Epithelial cell of proximal tubule (primary cell): ENCODE measurements around the gene UBTF. TPM values are rescaled to one million over a fixed set of nuclear protein-coding genes. Genes with fewer than 3 reads are reported as not detected.

ENCODE experiments used
- DNase-seq: peaks from one replicate; pipeline ENCODE4 v3.0.0-alpha.2; 2011; ENCODE audit warnings: low read depth
- H3K4me3 ChIP-seq: 2 replicates; pipeline ENCODE4 v1.5.1; 2011; ENCODE audit warnings: low read depth, mild to moderate bottlenecking, low read length
- total RNA-seq: library from RNA; depleted of rRNA; stranded (reverse); fragments of >200 nt; gene quantifications from 2 replicates; pipeline ENCODE4 v1.2.3, GENCODE V29; 2015
- TF ChIP-seq, protein P1 (sequence below): conservative IDR thresholded peaks from 2 replicates; pipeline ENCODE4 v1.5.1; 2012; ENCODE audit warnings: low read depth, mild to moderate bottlenecking, low read length

UBTF gene
- total RNA-seq, 1 donor from 2014 or later = 37.5 TPM

DNA sequence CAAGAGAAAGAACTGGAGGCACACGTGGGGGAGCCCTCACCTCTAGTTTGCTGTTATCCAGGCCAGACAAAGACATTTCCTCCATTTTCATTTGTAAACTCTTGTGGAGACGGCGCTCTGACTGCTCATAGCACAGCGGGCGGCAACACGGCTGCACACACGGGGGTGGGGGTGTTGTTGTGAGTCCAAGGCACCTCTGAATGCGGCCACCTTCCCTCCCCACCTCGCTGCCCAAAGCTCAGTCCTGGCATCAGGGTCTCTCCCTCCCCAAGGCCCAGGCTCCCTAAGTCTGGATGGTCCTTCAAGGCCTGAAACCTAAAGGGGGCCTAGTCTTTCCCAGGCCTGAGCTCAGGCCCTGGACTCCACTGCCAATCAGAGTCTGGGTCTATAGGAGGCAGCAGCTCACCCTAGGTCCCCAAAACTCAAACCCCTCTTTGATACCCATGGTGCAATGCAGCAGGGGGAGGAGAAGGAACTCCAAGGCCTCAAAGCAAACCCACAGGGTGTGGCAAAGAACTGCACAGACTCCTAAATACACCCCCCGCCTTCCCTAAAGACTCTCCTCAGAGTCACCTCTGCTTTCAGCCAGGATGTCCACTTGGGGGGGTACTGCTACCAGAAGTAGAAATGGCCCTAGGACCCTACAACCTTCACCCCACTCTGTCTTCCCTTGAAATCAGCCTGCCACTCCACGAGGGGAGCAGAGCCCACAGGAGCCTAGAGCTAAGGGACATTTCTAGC is 21.3 kb downstream of the UBTF start:
- TF ChIP-seq, protein P1, sequence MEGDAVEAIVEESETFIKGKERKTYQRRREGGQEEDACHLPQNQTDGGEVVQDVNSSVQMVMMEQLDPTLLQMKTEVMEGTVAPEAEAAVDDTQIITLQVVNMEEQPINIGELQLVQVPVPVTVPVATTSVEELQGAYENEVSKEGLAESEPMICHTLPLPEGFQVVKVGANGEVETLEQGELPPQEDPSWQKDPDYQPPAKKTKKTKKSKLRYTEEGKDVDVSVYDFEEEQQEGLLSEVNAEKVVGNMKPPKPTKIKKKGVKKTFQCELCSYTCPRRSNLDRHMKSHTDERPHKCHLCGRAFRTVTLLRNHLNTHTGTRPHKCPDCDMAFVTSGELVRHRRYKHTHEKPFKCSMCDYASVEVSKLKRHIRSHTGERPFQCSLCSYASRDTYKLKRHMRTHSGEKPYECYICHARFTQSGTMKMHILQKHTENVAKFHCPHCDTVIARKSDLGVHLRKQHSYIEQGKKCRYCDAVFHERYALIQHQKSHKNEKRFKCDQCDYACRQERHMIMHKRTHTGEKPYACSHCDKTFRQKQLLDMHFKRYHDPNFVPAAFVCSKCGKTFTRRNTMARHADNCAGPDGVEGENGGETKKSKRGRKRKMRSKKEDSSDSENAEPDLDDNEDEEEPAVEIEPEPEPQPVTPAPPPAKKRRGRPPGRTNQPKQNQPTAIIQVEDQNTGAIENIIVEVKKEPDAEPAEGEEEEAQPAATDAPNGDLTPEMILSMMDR = peak; percentile 21
- no peak for DNase-seq
- peak overlapping the region; percentile 66 for H3K4me3 ChIP-seq

DNA sequence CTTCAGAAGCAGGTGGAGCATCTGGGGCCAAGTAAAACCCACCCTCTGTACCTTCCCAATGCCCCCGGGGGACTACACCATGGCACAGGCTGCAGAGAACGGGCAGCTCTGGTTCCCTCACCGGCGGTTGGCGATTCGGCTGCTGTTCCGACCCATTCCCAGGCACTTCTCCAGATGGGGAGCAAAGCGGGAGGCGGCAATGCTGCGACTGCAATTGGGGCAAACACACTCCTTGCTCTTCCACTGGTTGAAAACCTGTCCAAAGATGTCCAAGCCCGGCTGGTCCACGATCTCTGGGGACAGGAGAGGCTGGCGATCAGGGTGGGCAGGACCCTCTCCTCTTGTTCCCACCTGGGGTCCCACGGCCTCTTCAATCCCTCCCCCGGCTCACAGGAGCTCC is 22.4 kb downstream of the UBTF start:
- DNase-seq = no peak
- H3K4me3 ChIP-seq = no peak overlapping the region
- TF ChIP-seq, protein P1 = no peak

DNA sequence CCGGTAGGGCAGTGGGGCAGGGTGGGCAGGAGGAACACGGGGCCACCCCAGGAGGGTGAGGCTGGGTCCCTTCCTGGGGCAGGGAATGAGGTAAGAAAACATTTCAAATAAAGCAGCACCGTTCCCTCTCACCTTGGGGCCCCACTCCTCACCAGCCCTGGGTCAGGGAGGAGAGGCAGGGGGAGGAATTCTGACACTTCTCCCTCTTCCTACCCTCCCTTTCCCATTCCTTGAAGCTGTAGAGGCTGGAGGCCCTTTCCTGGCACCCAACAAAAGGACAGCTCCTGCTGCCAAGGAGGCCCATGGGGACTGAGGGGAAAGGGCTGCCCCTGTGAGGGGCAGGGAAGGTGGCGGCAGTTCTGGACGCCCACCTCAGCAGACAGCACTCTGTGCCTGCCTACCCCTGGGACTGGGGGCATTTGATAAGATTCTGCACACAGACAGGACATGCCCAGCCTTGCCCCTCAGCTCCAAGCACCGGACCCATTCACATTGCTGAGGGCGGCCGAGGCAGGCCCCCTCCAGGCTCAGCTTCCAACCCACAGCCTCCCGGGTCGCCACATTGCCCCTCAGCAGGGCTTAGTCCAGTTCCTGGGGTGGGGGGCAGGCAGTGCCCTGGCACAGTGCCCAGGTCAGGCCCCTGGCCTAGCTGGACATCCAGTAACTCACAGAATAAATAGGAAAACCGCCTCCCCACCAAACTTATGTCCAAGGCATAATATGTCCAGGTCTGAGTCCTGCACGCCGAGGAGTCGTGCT is 26.0 kb downstream of the UBTF start:
- no peak for DNase-seq
- H3K4me3 ChIP-seq = no peak overlapping the region
- TF ChIP-seq, protein P1 = no peak

DNA sequence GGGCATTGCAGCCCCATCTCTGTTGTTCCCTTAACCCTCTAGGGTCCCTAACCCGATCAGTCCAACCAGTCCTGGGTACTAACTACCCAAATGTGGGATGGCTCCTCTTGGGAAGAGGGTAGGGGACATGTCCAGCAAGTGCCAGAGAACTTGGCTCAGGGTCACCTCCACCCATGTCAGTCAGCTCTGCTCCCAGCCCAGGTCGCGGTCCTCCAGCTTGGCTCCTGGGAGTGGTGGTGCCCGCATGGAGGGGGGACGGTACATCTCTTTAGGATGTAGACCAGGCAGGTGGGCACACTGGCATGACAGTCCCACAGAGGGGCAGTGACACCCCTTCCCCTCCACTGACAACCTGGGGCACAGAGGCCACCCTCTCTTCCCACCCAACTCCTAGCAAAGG is 26.7 kb downstream of the UBTF start:
- H3K4me3 ChIP-seq = no peak overlapping the region
- no peak for DNase-seq
- TF ChIP-seq, protein P1 = no peak

- TF ChIP-seq, protein P1 = no peak
- no peak overlapping the region for H3K4me3 ChIP-seq
- no peak for DNase-seq
Measured at GRCh38 chr17:44191941-44192496, 27.5 kb downstream of the UBTF start.

GRCh38 chr17:44191369-44191768 is 28.1 kb downstream of the UBTF start:
- no peak overlapping the region for H3K4me3 ChIP-seq
- TF ChIP-seq, protein P1 = no peak
- no peak for DNase-seq
